Umbilical cord (tissue), 2 donors: Measurements from ENCODE around the gene CCNL1. TPM values are rescaled to one million over a fixed set of nuclear protein-coding genes. Genes with fewer than 3 reads are reported as not detected.
"Not testable (repeated sequence)": the region's sequence is repeated elsewhere in the genome, so short reads cannot be mapped to it uniquely, and the experiment has no call there.

ENCODE experiments used
- DNase-seq: peaks from one replicate; pipeline ENCODE4 v3.0.0-alpha.2; 2015; ENCODE audit warnings: low spot score
- total RNA-seq: library from RNA; depleted of rRNA; stranded (reverse); fragments of >200 nt; gene quantifications from one replicate; pipeline ENCODE4 v1.2.3, GENCODE V29; 2014; ENCODE audit warnings: low replicate concordance; ENCODE audit not compliant: insufficient read depth

Gene CCNL1
- total RNA-seq, 1 donor from 2014 or later, result 505 TPM

DNA sequence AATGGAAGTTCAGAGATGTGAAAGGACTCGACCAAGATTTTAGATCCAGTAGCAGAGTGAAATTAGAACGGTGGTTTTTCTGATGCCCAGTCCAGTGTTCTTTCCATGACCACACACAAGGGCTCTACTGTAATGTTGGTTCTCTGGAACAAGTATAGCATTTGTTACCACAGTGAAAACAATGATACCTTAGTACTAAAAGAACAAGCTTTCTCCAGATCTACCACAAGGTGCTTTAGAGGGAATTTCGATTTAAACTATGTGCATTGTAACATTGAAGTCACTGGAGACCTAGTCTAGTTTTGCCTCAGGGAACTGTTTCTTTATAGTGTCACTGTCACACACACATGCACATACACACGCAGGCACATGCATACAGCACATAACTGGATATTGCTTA is 12.8 kb upstream of the CCNL1 start:
- DNase-seq, result no peak

DNA sequence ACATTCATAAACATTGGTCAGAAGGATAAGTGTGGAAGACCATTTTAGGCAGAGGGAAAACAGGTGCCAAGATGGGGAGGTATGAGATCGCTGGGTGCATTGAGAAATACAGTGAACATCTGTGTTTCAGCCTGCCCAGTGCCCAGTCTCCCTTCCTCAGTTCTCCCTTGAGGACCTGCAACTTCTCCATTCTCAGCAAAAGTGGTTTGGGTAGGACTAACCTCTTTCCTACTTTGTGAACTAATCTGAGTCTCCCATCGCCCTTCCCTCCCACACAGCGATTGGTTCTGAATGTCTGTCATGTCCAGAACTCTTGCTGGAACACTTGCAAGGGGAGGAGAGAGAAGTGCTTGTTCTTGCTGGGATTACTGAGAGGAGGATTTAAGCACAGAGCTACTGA is 10.9 kb upstream of the CCNL1 start:
- no peak for DNase-seq

DNA sequence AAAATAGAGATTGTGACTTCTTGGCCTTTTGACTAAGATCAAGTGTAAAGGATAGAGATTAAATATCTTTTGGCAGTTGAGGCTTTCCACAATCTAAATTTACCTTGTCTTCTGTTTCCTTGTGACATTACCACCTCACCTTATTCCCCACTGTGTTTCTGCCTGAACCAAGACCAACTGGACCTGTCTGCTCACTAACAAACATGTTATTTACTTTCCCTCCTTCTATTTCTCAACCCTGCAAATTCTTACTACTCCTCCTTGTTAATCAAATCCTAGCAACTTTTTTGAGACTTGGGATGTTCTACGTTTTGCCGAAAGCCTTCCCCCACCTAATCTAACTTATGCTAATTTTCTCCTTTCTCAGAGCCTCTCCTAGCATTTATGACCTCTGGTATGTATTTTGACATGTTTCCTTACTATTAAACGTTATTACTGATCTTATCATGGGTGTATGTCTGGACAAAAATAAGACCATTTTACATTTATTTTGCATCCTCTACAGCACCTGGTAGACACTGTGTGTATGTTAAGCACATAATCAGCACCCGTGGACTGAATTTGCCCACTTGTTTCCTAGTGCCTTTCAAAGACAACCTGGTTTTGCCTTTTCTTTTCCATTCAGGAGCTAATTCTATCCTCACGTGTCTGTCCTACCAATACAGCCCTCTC is 7.6 kb upstream of the CCNL1 start:
- DNase-seq, result no peak

DNA sequence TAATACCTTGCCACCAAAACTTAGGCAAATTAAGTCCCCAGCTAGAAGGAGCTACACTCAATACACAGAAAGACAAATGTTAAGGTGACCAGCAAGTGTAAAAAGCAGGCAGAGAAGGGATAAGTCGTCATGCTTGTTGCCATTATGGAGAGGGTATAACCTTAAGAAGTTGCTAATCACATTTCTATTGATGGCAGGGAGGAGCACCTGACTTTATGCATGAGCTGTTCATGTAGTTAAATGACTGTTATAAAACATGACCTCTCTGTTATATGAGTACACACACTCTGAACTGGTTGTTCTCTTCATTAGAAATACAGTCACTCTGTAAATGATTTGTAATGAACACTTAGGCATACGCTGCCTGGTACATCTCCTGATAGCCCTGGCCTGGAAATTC is 6.6 kb upstream of the CCNL1 start:
- DNase-seq, result no peak

DNA sequence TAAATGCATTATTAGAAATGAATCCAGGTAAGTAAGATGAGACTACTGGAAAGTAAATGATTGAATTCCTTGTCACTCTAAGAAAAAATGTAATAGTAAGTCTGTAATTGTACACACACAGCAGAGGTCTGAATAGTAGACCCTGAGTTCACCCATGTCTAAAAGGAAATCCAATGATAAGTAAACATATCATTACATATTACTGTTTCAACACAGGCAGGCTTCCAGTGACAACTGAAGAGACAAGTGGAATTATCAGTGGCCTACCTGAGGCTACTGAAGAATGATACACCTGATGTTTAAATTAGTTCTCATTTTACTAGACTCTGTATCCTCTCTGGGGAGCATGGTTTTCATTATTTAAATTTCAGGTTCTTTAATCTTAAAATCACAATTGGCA is 6.2 kb upstream of the CCNL1 start:
- no peak for DNase-seq

DNA sequence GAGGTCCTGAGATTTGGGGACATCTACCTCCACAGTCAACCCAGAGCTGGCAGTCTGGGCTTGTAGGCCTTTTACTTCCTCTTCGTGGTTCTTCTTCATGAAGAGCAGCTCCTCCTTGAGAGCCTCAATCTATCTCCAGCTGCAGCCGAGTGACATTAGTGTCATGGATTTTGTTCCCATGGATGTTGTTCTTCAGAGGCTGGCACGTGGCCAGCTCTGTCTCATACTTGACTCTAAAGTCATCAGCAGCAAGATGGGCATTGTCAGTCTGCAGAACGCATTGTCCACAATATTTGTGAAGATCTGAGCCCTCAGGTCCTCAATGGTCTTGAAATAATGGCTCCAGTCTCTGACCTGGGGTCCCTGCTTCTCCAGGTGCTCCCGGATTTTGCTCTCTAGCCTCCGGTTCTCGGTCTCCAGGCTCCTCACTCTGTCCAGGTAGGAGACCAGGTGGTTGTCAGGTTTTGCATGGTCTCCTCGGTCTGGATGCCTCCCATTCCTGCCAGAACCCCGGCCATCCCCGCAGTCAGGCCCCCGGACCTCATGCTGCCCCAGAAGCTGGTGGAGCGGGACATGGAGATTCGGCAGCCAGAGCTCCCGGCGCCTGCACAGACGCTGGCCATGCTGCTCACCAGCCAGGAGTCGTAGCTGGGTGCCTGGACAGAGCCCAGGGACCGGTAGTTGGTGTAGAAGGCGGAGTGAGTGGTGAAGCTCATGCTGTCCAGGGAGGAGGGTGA is 3.4 kb upstream of the CCNL1 start:
- DNase-seq, result no peak

DNA sequence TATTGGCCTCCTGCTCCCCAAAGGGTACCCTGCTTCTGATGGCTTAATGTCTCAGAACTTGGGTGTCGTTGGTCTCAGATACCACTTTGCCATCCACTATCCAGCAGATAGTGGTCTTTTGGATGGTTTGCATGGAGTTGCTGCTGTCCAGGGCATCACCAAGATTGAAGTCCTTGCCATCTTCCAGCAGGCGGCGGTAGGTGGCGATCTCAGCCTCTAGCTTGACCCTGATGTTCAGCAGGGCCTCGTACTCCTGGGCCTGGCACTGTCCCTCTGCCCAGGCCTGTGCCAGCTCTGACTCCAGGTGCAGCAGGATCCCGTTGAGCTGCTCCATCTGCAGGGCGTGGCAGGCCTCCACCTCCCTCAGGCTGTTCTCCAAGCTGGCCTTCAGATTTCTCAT is 2.7 kb upstream of the CCNL1 start:
- not testable (repeated sequence) for DNase-seq

DNA sequence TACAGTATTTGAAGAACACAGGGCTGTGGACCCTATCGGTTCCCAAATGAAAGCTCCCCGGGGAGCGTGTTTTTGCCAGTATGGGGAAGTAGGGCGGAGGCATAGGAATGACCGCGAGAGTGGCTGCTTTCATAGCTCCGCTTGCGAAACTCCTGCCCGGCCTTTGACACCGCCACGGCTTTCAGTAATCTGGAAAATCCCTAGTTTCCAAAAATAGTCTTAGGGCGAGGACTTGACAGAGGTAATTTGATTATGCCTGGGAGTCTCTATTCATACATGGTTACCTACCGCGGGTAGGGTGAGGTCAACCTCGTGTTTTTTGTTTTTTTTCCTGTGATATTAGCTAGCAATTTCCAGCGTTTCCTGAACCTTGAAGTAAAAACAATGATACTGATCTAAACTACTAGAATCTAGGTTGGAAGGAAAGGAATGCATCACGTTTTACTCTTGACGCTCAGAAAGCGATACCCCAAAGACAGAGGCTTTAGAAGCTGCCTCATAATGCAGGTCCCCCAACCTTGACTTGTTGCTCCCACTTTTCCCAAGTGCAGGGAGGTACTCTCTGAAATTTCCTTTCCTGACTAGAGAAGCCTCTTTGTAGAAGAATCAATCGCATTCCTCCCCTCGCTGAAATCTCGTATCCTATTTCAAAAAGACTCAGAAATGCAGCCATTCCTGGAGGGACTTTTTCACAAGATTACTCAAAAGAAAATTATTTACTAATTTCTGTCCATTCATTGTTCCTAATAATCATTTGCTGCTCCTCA is 894 bp upstream of the CCNL1 start:
- peak; percentile 92 for DNase-seq

DNA sequence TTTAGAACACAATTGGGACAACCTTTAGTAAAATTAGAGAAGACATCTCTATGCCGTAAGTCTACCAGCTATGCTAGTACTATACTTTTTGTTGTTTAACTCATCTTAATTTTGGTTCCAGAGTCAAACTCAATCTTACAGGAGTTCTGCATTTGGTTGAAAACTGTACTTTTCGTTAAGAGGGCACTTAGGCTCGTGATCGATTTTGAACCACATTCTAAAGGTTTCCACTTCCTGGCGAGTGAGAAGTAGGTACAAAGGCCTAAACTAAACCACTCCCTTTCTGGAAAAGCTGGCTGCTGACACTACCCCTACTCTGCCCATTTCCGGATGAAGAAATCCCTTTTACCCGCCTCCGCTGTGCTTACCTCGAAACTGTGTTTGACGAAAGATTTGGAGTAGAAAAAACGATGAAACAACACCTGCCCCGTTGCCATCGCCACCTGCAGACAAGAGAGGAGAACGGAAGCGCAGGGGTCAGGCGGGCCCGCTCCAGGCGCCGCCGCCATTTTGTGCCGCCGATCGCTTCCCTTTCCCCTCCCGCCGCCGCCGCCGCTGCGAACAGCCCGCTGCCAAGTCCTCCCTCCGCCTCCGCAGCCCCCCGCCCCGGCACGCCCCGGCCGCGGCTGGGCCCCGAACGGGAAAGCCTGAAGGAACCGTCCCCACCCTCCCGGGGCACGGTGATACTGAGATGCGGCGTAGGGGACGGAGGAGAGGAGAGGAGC is 748 bp downstream of the CCNL1 start:
- DNase-seq, result peak; percentile 71

DNA sequence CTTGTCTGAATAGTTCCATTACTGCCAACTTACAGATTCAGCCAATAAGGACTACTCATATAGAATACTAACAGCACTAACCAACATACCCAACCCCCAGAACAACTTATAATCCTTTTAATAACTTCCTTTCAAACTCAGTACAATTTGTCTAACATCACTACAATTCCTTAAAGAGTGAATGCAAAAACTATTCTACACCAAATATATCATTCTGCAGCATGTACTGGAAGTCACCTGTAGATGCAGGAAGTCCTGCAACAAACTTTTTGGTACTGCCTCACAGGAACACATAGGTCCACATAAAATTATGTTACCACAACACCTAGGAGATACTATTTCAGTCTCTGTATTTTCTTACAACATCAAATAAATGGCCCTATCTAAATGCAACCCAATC is 2.1 kb downstream of the CCNL1 start:
- DNase-seq, result no peak

DNA sequence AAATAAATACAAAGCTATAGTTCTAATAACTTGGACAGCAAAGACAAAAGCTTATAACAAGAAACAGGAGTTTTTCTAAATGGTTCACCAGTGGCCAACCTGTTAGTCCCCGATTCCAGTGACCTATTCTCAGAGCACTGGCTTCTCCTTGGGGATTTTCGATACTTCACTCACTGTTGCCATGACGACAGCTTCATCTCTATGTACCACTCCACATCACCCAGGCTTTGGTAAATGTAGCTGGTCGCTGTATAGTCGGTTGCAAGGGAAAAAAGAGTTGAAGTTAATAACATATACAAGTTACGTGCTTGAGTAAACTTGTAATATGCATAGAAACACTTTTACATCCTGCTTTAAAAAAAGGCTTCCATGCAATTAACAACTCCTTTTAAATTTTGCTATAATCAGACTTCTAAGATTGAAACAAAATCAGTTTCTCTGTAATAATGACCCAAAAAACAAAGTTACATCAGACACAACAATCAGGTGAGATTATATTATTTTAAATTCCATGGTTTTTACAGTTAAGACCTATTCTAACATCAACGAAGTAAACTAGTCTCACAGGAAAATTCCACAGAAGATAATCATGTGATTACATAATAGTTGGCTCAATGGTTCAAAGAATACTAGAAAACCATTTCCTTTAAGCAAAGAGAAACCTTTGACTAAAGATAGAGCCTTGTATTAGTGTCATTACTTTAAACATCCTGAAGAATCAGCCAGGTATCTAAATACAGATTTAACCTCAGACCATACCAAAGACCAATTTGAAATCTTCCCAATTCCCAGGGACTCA is 2.9 kb downstream of the CCNL1 start:
- DNase-seq, result no peak

DNA sequence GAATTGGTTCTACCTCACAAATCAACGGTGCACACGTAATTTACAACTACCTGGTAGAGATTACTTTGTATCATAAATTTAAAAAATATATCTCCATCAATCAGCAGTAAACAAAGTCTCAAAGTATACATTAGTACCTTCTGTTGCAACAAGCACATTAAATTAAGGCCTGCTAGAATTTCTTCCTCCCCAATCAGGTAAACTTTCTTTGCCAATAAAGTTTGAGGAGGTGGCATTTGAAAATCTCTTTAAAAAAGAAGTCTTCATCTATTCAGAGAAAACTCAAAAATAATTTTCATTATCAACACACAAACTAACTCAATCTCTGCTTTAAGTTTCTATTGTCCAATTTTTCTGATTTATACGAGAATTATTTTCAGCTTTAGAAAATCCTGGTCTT is 4.4 kb downstream of the CCNL1 start:
- DNase-seq, result no peak

DNA sequence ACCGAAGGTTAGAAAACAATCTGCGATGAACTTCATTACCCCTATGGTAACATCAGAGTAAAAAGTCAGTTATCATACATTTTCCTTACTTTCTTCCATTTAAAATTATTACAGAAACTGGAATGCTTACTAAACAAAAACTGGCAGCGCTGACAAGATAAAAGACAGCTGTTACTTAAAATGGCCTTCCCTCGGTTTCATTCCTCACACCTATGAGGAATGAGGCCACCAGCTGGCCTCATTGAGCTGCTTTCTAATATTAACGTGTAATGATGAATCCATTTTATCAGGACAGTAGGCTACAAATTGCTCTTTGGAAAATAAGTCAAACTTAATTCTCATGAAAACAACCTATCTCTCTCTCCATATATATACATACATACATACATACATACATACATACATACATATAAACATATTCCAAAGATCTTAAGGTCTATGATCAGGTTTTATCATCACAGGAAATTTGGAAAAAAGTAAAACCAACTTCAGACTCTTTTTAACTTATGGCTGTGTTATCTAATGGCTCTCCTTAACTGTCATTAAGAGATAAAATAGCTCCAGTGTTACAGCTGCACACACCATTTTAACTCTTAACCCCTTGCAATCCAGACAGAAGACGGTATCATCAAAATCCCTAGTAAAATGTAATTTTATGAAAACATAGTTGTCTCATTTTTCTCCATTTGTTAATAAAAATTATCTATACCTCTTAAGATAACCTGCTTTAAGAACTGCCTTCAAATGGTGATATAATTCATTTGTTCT is 5.2 kb downstream of the CCNL1 start:
- DNase-seq, result no peak

DNA sequence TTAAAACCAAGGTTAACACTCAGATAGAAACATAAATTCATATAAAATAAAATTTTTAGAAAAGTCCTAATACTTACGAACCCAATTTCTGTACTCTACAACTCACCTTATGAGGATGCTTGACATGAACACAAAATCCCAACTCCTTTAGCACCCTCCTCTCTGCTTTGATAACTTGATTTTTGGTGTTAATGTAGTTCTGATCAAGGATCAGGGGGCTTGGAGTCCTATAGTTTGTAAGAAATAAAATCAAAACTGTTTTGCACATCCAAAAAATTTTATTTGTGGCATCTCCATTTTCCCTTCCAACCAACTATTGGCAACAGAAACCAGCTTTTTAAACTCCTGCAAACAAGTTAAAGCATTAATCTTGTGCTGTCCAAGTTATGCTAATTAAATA is 7.0 kb downstream of the CCNL1 start:
- DNase-seq, result no peak

DNA sequence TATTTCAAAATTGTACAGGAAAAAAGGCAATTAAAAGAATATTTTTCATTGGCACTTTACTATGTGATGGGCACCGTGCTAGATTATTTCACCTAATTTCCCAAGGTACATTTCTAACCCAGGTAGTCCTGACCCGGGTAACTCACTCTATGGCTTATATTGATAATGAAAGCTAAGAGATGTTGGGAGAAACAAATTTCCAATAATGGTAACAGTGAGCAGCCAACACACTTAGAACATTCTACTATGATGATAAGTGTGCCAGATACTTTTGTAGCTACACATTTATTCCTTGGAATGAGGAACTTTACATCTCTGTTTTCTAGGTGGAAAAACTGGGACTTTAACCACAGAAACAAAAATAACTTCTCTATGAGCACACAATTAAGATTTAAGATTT is 7.5 kb downstream of the CCNL1 start:
- no peak for DNase-seq

DNA sequence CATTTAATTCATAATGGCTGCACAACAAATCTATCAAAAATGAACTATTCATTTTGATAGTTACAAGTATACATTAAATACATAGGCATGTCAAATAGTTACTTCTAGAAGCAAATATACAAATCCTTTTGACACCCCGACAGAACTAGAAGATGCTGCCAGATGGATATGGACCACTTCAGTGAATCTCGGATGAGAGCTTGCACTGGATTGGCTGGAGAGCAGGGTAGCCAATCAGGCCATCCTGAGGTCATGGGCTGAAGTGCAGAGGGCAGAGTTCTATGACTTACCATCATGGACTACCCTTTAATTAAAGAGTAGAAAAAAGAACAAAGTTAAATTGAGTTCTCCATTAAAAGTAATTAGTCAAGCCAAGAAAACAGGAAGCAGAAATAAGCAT is 8.3 kb downstream of the CCNL1 start:
- no peak for DNase-seq

DNA sequence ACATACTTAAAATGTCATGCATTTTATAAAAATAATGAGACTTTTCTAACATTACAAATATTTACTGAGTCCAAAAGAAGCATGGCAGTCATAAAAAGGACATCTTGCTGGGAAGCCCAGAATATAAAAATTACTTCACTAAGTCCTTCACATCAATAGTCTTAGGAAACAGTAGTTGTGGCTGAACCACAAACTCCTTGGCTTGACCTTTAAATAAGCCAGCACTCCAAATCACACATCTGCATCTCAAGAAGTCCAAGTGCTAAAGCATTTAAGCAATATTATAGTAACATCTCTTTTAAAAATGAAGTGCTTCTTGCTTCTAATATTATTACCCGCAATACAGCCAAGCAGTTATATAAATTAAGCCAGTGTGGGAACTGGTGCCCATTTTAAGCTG is 8.8 kb downstream of the CCNL1 start:
- DNase-seq, result no peak

DNA sequence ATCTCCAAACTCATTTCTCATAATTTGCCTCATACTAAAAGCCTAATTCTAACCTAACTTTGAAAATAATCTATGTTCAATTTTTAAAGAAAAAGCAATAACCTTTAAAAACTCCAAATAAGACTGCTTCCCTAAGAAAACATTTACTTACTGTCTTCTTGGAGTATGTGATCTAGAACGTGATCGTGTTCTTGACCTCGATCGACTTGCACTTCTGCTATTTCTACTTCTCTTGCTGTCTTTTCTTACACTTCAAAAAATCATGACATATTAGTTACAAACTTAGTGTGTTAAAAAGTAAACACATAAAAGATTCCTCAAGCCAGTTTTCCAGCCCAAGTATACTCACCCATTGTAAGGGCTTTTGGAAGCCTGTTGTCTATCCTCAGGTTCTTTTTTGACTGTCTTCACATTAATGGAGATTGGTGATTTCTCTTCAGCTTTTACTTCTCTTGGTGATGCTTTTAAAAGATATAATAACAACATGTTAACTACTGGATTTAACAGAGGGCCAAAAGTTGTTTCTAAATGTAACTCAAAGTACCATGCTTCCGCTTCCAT is 10.7 kb downstream of the CCNL1 start:
- DNase-seq, result no peak

DNA sequence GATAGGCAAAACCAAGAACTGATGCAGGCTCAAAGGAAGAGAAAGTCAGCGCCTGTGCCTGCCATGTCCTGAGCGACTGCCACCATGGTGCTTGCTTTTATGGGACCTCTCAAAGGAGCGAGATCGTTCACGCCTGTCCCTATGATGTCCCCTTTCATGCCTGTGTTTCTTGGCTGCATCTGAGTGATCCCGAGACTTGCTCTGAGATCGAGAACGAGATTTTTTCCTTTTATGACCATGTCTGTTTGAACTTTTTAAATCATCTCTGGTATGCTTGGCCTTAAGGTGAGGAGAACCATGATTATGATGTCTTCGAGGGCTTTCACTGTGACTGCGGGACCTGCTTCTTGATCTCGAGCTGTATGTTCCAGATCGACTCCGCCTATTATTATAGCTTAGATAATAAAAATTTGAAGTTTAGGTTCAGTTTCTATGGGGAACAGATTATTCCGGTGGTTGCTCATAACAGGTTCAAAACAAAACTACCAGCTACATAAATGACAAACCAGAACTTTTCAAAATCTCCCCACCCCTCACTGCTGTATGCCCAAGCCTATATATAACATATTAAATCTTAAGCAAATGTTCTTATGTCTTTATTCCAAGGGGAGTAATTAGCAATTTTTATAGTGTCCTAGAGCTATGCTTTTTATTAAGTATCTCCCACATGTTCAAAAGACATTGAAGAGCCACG is 11.6 kb downstream of the CCNL1 start:
- DNase-seq, result no peak
